Measurements from ENCODE around the gene PLD3. TPM values are rescaled to one million over a fixed set of nuclear protein-coding genes. Genes with fewer than 3 reads are reported as not detected.

PLD3 gene
- total and polyA plus RNA-seq, 8 donors: 315 to 604 (median 351) TPM

DNA sequence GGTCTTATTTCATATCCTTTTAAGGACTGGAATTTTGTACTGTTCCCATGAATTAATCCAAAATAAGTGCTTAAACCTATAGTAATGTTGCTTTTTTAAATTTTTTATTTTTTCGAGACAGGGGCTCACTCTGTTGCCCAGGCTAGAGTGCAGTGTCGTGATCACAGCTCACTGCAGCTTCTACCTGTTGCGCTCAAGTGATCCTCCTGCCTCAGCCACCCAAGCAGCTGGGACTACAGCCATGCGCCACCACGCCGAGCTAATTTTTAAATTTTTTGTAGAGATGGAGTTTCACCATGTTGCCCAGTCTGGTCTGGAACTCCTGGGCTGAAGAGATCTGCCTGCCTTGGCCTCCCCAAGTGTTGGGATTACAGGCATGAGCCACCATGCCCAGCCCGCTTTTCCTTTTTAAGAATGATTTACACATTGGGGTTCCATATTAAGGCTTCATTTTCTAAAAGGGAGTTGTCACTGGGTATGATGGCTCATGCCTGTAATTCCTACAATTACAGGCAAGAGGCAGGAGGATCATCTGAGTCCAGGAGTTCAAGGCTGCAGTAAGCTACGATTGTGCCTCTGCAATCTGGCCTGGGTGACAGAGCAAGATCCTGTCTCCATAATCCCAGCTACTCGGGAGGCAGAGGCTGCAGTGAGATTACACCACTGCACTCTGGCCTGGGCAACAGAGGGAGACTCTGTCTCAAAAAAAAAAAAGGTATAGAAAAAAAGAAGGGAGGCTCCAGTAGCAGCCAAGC, 35.1 kb upstream of the PLD3 start:
- no peaks in the 10 kb centered on the region for H3K27me3 ChIP-seq
- H3K36me3 ChIP-seq: peaks cover 0 to 15% of the 10 kb centered on the region in 2 donors
- H3K4me3 ChIP-seq: no peak overlapping the region
- TF ChIP-seq, protein P1, sequence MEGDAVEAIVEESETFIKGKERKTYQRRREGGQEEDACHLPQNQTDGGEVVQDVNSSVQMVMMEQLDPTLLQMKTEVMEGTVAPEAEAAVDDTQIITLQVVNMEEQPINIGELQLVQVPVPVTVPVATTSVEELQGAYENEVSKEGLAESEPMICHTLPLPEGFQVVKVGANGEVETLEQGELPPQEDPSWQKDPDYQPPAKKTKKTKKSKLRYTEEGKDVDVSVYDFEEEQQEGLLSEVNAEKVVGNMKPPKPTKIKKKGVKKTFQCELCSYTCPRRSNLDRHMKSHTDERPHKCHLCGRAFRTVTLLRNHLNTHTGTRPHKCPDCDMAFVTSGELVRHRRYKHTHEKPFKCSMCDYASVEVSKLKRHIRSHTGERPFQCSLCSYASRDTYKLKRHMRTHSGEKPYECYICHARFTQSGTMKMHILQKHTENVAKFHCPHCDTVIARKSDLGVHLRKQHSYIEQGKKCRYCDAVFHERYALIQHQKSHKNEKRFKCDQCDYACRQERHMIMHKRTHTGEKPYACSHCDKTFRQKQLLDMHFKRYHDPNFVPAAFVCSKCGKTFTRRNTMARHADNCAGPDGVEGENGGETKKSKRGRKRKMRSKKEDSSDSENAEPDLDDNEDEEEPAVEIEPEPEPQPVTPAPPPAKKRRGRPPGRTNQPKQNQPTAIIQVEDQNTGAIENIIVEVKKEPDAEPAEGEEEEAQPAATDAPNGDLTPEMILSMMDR (IDR thresholded peaks at IDR 0.05): no peak
- ATAC-seq (no peak), DNase-seq (no peak)
- no peaks in the 10 kb centered on the region for H3K4me1 ChIP-seq
- intact Hi-C loops (cut with DNase I): no loop called here
- H3K27ac ChIP-seq: no peak overlapping the region
- no peaks in the 10 kb centered on the region for H3K9me3 ChIP-seq

DNA sequence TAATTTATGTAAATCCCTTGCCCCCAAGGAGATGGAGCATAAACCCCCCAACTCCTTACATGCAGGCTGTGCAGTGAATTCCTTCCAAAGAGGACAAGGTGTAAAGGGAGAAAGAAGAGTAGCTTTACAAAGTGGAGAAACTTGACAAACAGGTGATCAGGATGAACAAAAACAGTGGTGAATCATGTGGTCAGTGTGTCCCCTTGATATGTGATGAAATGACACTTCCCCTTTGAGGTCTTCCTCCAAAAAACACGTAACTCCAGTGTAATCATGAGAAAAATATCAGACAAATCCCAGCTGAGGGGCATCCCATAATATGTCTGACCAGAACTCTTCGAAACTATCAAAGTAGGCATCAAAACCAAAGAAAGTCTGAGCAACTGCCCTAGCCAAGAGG, 33.8 kb upstream of the PLD3 start:
- TF ChIP-seq, protein P1 (IDR thresholded peaks at IDR 0.05): no peak
- no peaks in the 10 kb centered on the region for H3K27me3 ChIP-seq
- H3K27ac ChIP-seq: no peak overlapping the region
- intact Hi-C loops (cut with DNase I): no loop called here
- H3K4me3 ChIP-seq: no peak overlapping the region
- DNase-seq (no peak), ATAC-seq (no peak)
- no peaks in the 10 kb centered on the region for H3K9me3 ChIP-seq
- peaks cover 0 to 21% of the 10 kb centered on the region in 2 donors for H3K36me3 ChIP-seq
- H3K4me1 ChIP-seq: no peaks in the 10 kb centered on the region

DNA sequence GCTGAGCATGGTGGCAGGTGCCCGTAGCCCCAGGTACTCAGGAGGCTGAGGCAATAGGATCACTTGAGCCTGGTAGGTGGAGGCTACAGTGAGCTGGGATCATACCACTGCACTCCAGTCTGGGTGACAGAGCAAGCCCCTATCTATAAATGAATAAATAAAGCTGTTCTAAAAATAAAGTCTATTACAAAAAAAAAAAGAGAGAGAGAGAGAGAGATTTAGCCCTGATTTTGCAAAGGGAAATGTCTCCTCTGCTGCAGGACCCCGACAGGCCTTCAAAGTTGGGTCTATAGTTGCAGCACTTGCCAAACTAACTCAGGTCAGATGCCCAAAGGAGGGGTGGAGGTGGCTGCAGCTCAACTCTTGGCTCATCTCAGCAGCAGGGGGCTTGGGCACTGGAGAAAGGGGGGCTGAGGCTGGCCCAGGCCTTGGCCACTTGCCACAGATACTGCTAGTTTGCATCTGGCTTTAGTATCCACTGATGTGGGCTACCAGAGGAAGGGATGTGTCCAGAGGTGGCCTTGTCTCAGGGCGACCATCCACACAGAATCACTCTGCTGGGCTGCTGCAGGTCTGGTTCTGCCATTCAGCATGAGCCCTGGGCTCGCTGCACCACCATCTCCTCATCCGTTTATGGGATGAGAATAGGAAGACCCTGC, 32.6 kb upstream of the PLD3 start:
- Histone ChIP-seq H3K9me3 (no peaks in the 10 kb centered on the region), H3K4me3 (no peak overlapping the region), H3K27ac (no peak overlapping the region), H3K4me1 (no peaks in the 10 kb centered on the region), H3K36me3 (peaks cover 0 to 34% of the 10 kb centered on the region in 2 donors), H3K27me3 (no peaks in the 10 kb centered on the region)
- ATAC-seq (no peak), DNase-seq (peak in 2 of 4 donors; percentile 3 to 23)
- TF ChIP-seq, protein P1 (IDR thresholded peaks at IDR 0.05): no peak
- intact Hi-C loops (cut with DNase I): no loop called here

DNA sequence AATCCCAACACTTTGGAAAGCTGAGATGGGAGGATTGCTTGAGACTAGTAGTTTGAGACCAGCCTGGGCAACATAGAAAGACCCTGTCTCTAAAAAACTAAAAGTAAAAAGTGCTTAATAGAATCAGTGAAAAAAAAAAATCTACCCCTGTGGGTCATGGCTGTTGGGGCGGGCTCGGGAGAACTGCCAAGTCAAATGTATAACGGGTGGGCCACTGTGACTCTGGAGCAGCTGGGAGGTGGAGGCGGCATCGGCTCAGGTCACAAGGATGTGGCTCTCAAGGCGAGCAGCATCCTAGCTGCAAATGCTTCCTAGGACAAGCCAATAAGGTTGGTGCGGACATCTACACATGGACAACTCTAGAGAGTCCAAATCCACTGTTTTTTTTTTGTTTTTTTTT, 31.2 kb upstream of the PLD3 start:
- H3K27ac ChIP-seq: no peak overlapping the region
- TF ChIP-seq, protein P1 (IDR thresholded peaks at IDR 0.05): no peak
- intact Hi-C loops (cut with DNase I): no loop called here
- peaks cover 0 to 48% of the 10 kb centered on the region in 2 donors for H3K36me3 ChIP-seq
- DNase-seq: peak in 1 of 4 donors; percentile 40
- no peaks in the 10 kb centered on the region for H3K9me3 ChIP-seq
- H3K4me3 ChIP-seq: no peak overlapping the region
- no peak for ATAC-seq
- no peaks in the 10 kb centered on the region for H3K27me3 ChIP-seq
- H3K4me1 ChIP-seq: no peaks in the 10 kb centered on the region

DNA sequence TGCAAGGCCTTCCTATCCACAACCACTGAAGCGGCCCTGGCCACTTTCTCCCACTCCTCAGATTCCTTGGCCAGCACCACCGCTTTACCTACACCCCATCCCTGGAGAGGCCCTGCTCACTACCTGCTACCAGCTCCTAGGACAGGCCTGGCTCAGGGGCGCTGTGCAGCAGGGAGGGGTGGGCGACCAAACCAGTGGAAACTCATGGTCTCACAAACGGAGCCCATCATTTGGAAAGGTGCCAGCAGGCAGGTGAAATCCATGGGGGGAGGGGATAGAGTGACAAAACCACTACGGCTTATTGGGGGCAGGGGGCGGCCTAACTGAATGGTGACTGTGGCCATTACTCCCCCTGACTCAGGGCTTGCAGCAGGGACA, 27.9 kb upstream of the PLD3 start:
- peaks cover 0 to 80% of the 10 kb centered on the region in 2 donors for H3K36me3 ChIP-seq
- no peak overlapping the region for H3K27ac ChIP-seq
- TF ChIP-seq, protein P1 (IDR thresholded peaks at IDR 0.05): no peak
- H3K9me3 ChIP-seq: no peaks in the 10 kb centered on the region
- ATAC-seq (no peak), DNase-seq (peak in 1 of 4 donors; percentile 39)
- H3K27me3 ChIP-seq: no peaks in the 10 kb centered on the region
- no peaks in the 10 kb centered on the region for H3K4me1 ChIP-seq
- intact Hi-C loops (cut with DNase I): no loop called here
- no peak overlapping the region for H3K4me3 ChIP-seq

All from left lung (tissue), 10 donors.